ENCODE results near the gene HOXB9. TPM values are rescaled to one million over a fixed set of nuclear protein-coding genes. Genes with fewer than 3 reads are reported as not detected.

The HOXB9 gene
- total and polyA plus RNA-seq, 9 of the 15 experiments (the other 6 are each of a cell fraction or from before 2014, with no cell fraction given), result 3.1 to 196 (median 77.6) TPM

GRCh38 chr17:48626245-48627117 is at the start of gene HOXB9 (continued):
- TF ChIP-seq CREB1 (IDR thresholded peaks at IDR 0.05) (peak; percentile 95), CREB1 (CRISPR knock-in tag; IDR thresholded peaks at IDR 0.05) (peak; percentile 93), TARDBP (IDR thresholded peaks at IDR 0.05) (0 out of 2 replicates have a peak, but pooled peaks have one; percentile 44), ELK3 (CRISPR knock-in tag; IDR thresholded peaks at IDR 0.05) (no peak), CXXC5 (CRISPR knock-in tag; IDR thresholded peaks at IDR 0.05) (peak; percentile 99), MEIS2 (IDR thresholded peaks at IDR 0.05; ENCODE audit: partially characterized antibody) (peak; percentile 100), ZNF77 (CRISPR knock-in tag; IDR thresholded peaks at IDR 0.05) (no peak), STAT5B (CRISPR knock-in tag; IDR thresholded peaks at IDR 0.05) (no peak), JUND (IDR thresholded peaks at IDR 0.05; ENCODE audit: borderline replicate concordance, low read depth, low read length) (peak; percentile 96), JUND (tag; IDR thresholded peaks at IDR 0.05; ENCODE audit: borderline replicate concordance, low read depth, low read length) (peak; percentile 89; the same call in 1 of the 3 replicates), PHB2 (IDR thresholded peaks at IDR 0.05; ENCODE audit: low read depth) (no peak), NKRF (IDR thresholded peaks at IDR 0.05; ENCODE audit: borderline replicate concordance) (0 out of 2 replicates have a peak, but pooled peaks have one; percentile 39), CHD1 (IDR thresholded peaks at IDR 0.05; ENCODE audit: low read length) (no peak), ZBTB1 (CRISPR knock-in tag; IDR thresholded peaks at IDR 0.05; ENCODE audit: borderline replicate concordance, low read depth) (no peak), U2AF2 (optimal IDR thresholded peaks at IDR 0.05; ENCODE audit: low read depth, low read length) (no peak), POU5F1 (IDR thresholded peaks at IDR 0.05; ENCODE audit: borderline replicate concordance, low read depth, low read length, partially characterized antibody) (no peak), NFE2 (IDR thresholded peaks at IDR 0.05; ENCODE audit: low read depth) (peak; percentile 73)
- TF ChIP-seq, protein P1, sequence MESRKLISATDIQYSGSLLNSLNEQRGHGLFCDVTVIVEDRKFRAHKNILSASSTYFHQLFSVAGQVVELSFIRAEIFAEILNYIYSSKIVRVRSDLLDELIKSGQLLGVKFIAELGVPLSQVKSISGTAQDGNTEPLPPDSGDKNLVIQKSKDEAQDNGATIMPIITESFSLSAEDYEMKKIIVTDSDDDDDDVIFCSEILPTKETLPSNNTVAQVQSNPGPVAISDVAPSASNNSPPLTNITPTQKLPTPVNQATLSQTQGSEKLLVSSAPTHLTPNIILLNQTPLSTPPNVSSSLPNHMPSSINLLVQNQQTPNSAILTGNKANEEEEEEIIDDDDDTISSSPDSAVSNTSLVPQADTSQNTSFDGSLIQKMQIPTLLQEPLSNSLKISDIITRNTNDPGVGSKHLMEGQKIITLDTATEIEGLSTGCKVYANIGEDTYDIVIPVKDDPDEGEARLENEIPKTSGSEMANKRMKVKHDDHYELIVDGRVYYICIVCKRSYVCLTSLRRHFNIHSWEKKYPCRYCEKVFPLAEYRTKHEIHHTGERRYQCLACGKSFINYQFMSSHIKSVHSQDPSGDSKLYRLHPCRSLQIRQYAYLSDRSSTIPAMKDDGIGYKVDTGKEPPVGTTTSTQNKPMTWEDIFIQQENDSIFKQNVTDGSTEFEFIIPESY (CRISPR knock-in tag; IDR thresholded peaks at IDR 0.05), result 0 out of 2 replicates have a peak, but pooled peaks have one; percentile 51
- TF ChIP-seq, protein P2, sequence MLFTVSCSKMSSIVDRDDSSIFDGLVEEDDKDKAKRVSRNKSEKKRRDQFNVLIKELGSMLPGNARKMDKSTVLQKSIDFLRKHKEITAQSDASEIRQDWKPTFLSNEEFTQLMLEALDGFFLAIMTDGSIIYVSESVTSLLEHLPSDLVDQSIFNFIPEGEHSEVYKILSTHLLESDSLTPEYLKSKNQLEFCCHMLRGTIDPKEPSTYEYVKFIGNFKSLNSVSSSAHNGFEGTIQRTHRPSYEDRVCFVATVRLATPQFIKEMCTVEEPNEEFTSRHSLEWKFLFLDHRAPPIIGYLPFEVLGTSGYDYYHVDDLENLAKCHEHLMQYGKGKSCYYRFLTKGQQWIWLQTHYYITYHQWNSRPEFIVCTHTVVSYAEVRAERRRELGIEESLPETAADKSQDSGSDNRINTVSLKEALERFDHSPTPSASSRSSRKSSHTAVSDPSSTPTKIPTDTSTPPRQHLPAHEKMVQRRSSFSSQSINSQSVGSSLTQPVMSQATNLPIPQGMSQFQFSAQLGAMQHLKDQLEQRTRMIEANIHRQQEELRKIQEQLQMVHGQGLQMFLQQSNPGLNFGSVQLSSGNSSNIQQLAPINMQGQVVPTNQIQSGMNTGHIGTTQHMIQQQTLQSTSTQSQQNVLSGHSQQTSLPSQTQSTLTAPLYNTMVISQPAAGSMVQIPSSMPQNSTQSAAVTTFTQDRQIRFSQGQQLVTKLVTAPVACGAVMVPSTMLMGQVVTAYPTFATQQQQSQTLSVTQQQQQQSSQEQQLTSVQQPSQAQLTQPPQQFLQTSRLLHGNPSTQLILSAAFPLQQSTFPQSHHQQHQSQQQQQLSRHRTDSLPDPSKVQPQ (CRISPR knock-in tag; IDR thresholded peaks at IDR 0.05; ENCODE audit: borderline replicate concordance), result no peak

Measured in K562 (cell line).